ENCODE data around the gene PMEL.
"Not testable (repeated sequence)": the region's sequence is repeated elsewhere in the genome, so short reads cannot be mapped to it uniquely, and the experiment has no call there.

GRCh38 chr12:55919032-55919431, 46.8 kb downstream of the PMEL start:
- TF ChIP-seq SMC3 (IDR thresholded peaks at IDR 0.05; ENCODE audit: low read depth, low read length); MXI1 (IDR thresholded peaks at IDR 0.05; ENCODE audit: borderline replicate concordance, low read depth, low read length); ELK1 (IDR thresholded peaks at IDR 0.05; ENCODE audit: borderline replicate concordance, low read depth, low read length); BHLHE40 (IDR thresholded peaks at IDR 0.05; ENCODE audit: low read depth, low read length): not testable (repeated sequence)
- TF ChIP-seq, protein P1, sequence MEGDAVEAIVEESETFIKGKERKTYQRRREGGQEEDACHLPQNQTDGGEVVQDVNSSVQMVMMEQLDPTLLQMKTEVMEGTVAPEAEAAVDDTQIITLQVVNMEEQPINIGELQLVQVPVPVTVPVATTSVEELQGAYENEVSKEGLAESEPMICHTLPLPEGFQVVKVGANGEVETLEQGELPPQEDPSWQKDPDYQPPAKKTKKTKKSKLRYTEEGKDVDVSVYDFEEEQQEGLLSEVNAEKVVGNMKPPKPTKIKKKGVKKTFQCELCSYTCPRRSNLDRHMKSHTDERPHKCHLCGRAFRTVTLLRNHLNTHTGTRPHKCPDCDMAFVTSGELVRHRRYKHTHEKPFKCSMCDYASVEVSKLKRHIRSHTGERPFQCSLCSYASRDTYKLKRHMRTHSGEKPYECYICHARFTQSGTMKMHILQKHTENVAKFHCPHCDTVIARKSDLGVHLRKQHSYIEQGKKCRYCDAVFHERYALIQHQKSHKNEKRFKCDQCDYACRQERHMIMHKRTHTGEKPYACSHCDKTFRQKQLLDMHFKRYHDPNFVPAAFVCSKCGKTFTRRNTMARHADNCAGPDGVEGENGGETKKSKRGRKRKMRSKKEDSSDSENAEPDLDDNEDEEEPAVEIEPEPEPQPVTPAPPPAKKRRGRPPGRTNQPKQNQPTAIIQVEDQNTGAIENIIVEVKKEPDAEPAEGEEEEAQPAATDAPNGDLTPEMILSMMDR (conservative IDR thresholded peaks at IDR 0.05; ENCODE audit: low read depth, low read length) = not testable (repeated sequence)

Measured in IMR-90 (cell line).